Right atrium auricular region (tissue), 2 donors: ENCODE measurements around the gene OSTC. TPM values are rescaled to one million over a fixed set of nuclear protein-coding genes. Genes with fewer than 3 reads are reported as not detected.

Experiments used
- DNase-seq: peaks from one replicate; pipeline ENCODE4 v3.0.0-alpha.2; 2019; ENCODE audit warnings: low spot score
- H3K27ac ChIP-seq, 2 donors: fragments of 200-600 bp; sonication (generic); 1 replicate in 1 of 2; 2 replicates in 1 of 2; pipeline ENCODE4 v1.5.1; 2016 to 2019
- H3K27me3 ChIP-seq, 2 donors: fragments of 200-600 bp; sonication (generic); one replicate each; pipeline versions ENCODE4 v1.5.1 to v1.6.0; 2017 to 2019
- H3K36me3 ChIP-seq: fragments of 200-600 bp; sonication (generic); one replicate; pipeline ENCODE4 v1.5.1; 2016
- H3K4me1 ChIP-seq, 2 donors: fragments of 200-600 bp; sonication (generic); one replicate each; pipeline versions ENCODE4 v1.5.1 to v1.6.0; 2017 to 2019
- H3K4me3 ChIP-seq, 2 donors: fragments of 200-600 bp; sonication (generic); 1 replicate in 1 of 2; 2 replicates in 1 of 2; pipeline ENCODE4 v1.5.1; 2017 to 2019; ENCODE audit warnings: mild to moderate bottlenecking in 1 of 2, moderate library complexity in 1 of 2
- H3K9me3 ChIP-seq, 2 donors: fragments of 200-600 bp; sonication (generic); one replicate each; pipeline ENCODE4 v1.5.1; 2019
- CTCF ChIP-seq, 2 donors: fragments of 200-600 bp; sonication (generic); IDR thresholded peaks; one replicate each; pipeline ENCODE4 v1.5.1; 2019; ENCODE audit warnings: antibody characterized with exemption in 2 of 2
- total RNA-seq, 2 donors: library from RNA; depleted of rRNA; stranded (reverse); fragments of >200 nt; gene quantifications; one replicate each; pipeline ENCODE4 v1.1.0, GENCODE V29; 2016

The OSTC gene
- total RNA-seq, 2 donors from 2014 or later: 29.8 to 43.3 TPM

- H3K4me1 ChIP-seq: peaks cover 0 to 35% of the 10 kb centered on the region in 2 donors
- no peak for DNase-seq
- H3K4me3 ChIP-seq: no peak overlapping the region
- peaks cover 52% of the 10 kb centered on the region for H3K36me3 ChIP-seq
- H3K9me3 ChIP-seq: no peaks in the 10 kb centered on the region
- H3K27me3 ChIP-seq: no peaks in the 10 kb centered on the region
- no peak overlapping the region for H3K27ac ChIP-seq
- no peak for TF ChIP-seq CTCF (IDR thresholded peaks at IDR 0.05)
These were observed 28.4 kb upstream of the OSTC start for GRCh38 chr4:108622022-108622421.

GRCh38 chr4:108622828-108623227 lies 27.6 kb upstream of the OSTC start:
- Histone ChIP-seq H3K27ac (no peak overlapping the region), H3K36me3 (peaks cover 60% of the 10 kb centered on the region), H3K9me3 (no peaks in the 10 kb centered on the region), H3K4me1 (peaks cover 0 to 35% of the 10 kb centered on the region in 2 donors), H3K4me3 (no peak overlapping the region), H3K27me3 (no peaks in the 10 kb centered on the region)
- no peak for TF ChIP-seq CTCF (IDR thresholded peaks at IDR 0.05)
- DNase-seq: no peak

GRCh38 chr4:108624263-108625056 lies 25.9 kb upstream of the OSTC start:
- peaks cover 71% of the 10 kb centered on the region for H3K36me3 ChIP-seq
- no peaks in the 10 kb centered on the region for H3K9me3 ChIP-seq
- no peak overlapping the region for H3K27ac ChIP-seq
- no peaks in the 10 kb centered on the region for H3K27me3 ChIP-seq
- DNase-seq: no peak
- no peak overlapping the region for H3K4me3 ChIP-seq
- peaks cover 0 to 32% of the 10 kb centered on the region in 2 donors for H3K4me1 ChIP-seq
- no peak for TF ChIP-seq CTCF (IDR thresholded peaks at IDR 0.05)

GRCh38 chr4:108626056-108626455 lies 24.3 kb upstream of the OSTC start:
- no peak for TF ChIP-seq CTCF (IDR thresholded peaks at IDR 0.05)
- peaks cover 0 to 26% of the 10 kb centered on the region in 2 donors for H3K4me1 ChIP-seq
- no peak overlapping the region for H3K27ac ChIP-seq
- H3K4me3 ChIP-seq: no peak overlapping the region
- H3K9me3 ChIP-seq: no peaks in the 10 kb centered on the region
- peaks cover 87% of the 10 kb centered on the region for H3K36me3 ChIP-seq
- no peak for DNase-seq
- H3K27me3 ChIP-seq: no peaks in the 10 kb centered on the region

- TF ChIP-seq CTCF (IDR thresholded peaks at IDR 0.05): no peak
These were observed 22.0 kb upstream of the OSTC start for GRCh38 chr4:108628411-108628810.

More at GRCh38 chr4:108628411-108628810, 22.0 kb upstream of the OSTC start:
- peaks cover 0 to 6% of the 10 kb centered on the region in 2 donors for H3K4me1 ChIP-seq
- H3K4me3 ChIP-seq: no peak overlapping the region
- H3K36me3 ChIP-seq: peaks cover 94% of the 10 kb centered on the region
- no peaks in the 10 kb centered on the region for H3K27me3 ChIP-seq
- DNase-seq: no peak
- H3K27ac ChIP-seq: no peak overlapping the region
- H3K9me3 ChIP-seq: no peaks in the 10 kb centered on the region
